Caco-2 (cell line): Measurements from ENCODE around the gene JAG1. TPM values are rescaled to one million over a fixed set of nuclear protein-coding genes. Genes with fewer than 3 reads are reported as not detected.

ENCODE experiments used
- BruUV-seq: library from RNA; stranded (reverse); fragments of 400-500 nt; replicated peaks from 2 replicates; lab custom pipeline; 2021; lab: Mats Ljungman, UMichigan
- CTCF ChIA-PET: fragments of 300-600 bp; sonication (Branson Sonifier 250); formaldehyde crosslinking; loops from one replicate; lab custom pipeline; 2022; ENCODE audit warnings: antibody characterized with exemption; lab: Charles Lee
- POLR2A ChIA-PET: fragments of 300-600 bp; sonication (Branson Sonifier 250); formaldehyde crosslinking; loops from one replicate; lab custom pipeline; 2022; ENCODE audit warnings: antibody characterized with exemption; lab: Charles Lee
- DNase-seq, 2 experiments: peaks; one replicate each; pipeline versions ENCODE4 v3.0.0 to v3.0.0-alpha.2; 2020 to 2022
- H3K27me3 ChIP-seq: replicated peaks from 2 replicates; pipeline ENCODE4 v1.6.0; 2011; ENCODE audit warnings: low read length; ENCODE audit not compliant: control insufficient read depth, insufficient read depth
- H3K36me3 ChIP-seq: 2 replicates; pipeline ENCODE4 v1.5.1; 2011; ENCODE audit warnings: low read length; ENCODE audit not compliant: control insufficient read depth, insufficient read depth
- H3K4me1 ChIP-seq: fragments of 250-450 bp; sonication (Bioruptor Pico); 2 replicates; pipeline ENCODE4 v1.5.1; 2020; ENCODE audit warnings: mild to moderate bottlenecking
- H3K4me3 ChIP-seq: 2 replicates; pipeline ENCODE4 v1.5.1; 2011; ENCODE audit warnings: low read depth, mild to moderate bottlenecking, control low read depth, low read length
- H3K9me3 ChIP-seq: fragments of 250-450 bp; sonication (Bioruptor Pico); 2 replicates; pipeline ENCODE4 v1.5.1; 2020; ENCODE audit warnings: mild to moderate bottlenecking, moderate library complexity
- H3K27ac Mint-ChIP-seq: one replicate; pipeline ENCODE4 v1.8.0; 2022; ENCODE audit warnings: mixed read lengths; ENCODE audit not compliant: unreplicated experiment
- H3K27me3 Mint-ChIP-seq: one replicate; pipeline ENCODE4 v1.8.0; 2022; ENCODE audit warnings: mixed read lengths; ENCODE audit not compliant: insufficient read depth, unreplicated experiment
- H3K36me3 Mint-ChIP-seq: one replicate; pipeline ENCODE4 v1.8.0; 2022; ENCODE audit warnings: mild to moderate bottlenecking, mixed read lengths; ENCODE audit not compliant: insufficient read depth, unreplicated experiment
- H3K4me1 Mint-ChIP-seq: one replicate; pipeline ENCODE4 v1.8.0; 2022; ENCODE audit warnings: low read depth, mixed read lengths; ENCODE audit not compliant: unreplicated experiment
- H3K4me3 Mint-ChIP-seq: one replicate; pipeline ENCODE4 v1.8.0; 2022; ENCODE audit warnings: mild to moderate bottlenecking, moderate library complexity, mixed read lengths; ENCODE audit not compliant: unreplicated experiment
- H3K9me3 Mint-ChIP-seq: one replicate; pipeline ENCODE4 v1.8.0; 2022; ENCODE audit warnings: mixed read lengths; ENCODE audit not compliant: unreplicated experiment
- intact Hi-C: fragments of 100-400 bp; cut with micrococcal nuclease; formaldehyde crosslinking; loops from one replicate; pipeline ENCODE4 v1.10.0; 2022; ENCODE audit not compliant: unreplicated experiment
- total RNA-seq: library from RNA; stranded (reverse); gene quantifications from 2 replicates; pipeline ENCODE4 v1.2.3, GENCODE V29; 2022
- TF ChIP-seq, protein P1 (sequence below), 2 experiments: fragments of 200-600 bp in 1 of 2; IDR thresholded peaks; 1 replicate in 1 of 2; 2 replicates in 1 of 2; pipeline versions ENCODE4 v1.5.1 to v1.8.0; 2011 to 2022; ENCODE audit warnings: antibody characterized with exemption in 1 of 2, control low read depth in 1 of 2, inconsistent platforms in 1 of 2, low read depth in 1 of 2, low read length in 1 of 2, mild to moderate bottlenecking in 1 of 2, moderate library complexity in 1 of 2; ENCODE audit not compliant: insufficient read depth in 1 of 2, severe bottlenecking in 1 of 2, unreplicated experiment in 1 of 2

The JAG1 gene
- total RNA-seq, 1 experiment from 2014 or later = 69.8 TPM

GRCh38 chr20:10682939-10683338 lies 9.1 kb upstream of the JAG1 start:
- DNase-seq = no peak
- POLR2A ChIA-PET = interaction anchor here (0.9 kb wide), 1 partner anchor 9 kb away, joined by 3 read pairs; the partner anchor contains the start of gene JAG1
- Mint-ChIP-seq H3K27ac (no peak overlapping the region), H3K27me3 (no peaks in the 10 kb centered on the region), H3K36me3 (no peaks in the 10 kb centered on the region), H3K4me3 (no peak overlapping the region), H3K4me1 (no peaks in the 10 kb centered on the region), H3K9me3 (no peaks in the 10 kb centered on the region)
- Histone ChIP-seq H3K4me3 (no peak overlapping the region), H3K36me3 (no peaks in the 10 kb centered on the region), H3K9me3 (no peaks in the 10 kb centered on the region), H3K4me1 (peaks cover 4% of the 10 kb centered on the region; the same call in 1 of the 2 replicates), H3K27me3 (no peaks in the 10 kb centered on the region)
- intact Hi-C loops = no loop called here
- CTCF ChIA-PET = no interaction called here
- no TSS peak for BruUV-seq
- TF ChIP-seq, protein P1, sequence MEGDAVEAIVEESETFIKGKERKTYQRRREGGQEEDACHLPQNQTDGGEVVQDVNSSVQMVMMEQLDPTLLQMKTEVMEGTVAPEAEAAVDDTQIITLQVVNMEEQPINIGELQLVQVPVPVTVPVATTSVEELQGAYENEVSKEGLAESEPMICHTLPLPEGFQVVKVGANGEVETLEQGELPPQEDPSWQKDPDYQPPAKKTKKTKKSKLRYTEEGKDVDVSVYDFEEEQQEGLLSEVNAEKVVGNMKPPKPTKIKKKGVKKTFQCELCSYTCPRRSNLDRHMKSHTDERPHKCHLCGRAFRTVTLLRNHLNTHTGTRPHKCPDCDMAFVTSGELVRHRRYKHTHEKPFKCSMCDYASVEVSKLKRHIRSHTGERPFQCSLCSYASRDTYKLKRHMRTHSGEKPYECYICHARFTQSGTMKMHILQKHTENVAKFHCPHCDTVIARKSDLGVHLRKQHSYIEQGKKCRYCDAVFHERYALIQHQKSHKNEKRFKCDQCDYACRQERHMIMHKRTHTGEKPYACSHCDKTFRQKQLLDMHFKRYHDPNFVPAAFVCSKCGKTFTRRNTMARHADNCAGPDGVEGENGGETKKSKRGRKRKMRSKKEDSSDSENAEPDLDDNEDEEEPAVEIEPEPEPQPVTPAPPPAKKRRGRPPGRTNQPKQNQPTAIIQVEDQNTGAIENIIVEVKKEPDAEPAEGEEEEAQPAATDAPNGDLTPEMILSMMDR (IDR thresholded peaks at IDR 0.05; ENCODE audit: insufficient read depth in 1 of 2, low read depth in 1 of 2, low read length in 1 of 2, severe bottlenecking in 1 of 2, unreplicated experiment in 1 of 2) = no peak

DNA sequence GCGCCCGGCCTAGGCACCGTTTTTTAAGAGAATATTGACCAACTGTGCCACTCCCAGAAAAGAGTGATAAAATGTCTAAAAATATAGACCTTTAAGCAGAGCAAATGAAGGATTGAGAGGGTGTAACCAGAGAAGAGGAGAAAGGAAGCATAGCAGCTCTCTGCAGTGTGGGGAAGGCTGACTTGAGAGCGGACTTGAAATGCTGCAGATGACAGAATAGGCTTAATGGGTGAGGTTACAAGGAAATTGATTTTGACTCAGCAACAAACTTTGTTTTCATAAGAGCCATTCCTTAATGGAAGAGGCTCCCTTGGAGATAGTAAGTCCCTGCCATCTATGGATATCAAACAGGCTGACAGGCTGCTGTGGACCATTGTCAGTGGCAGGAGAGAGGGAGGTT lies 7.7 kb upstream of the JAG1 start:
- no peak for DNase-seq
- H3K9me3 Mint-ChIP-seq = no peaks in the 10 kb centered on the region
- no peaks in the 10 kb centered on the region for H3K36me3 Mint-ChIP-seq
- Histone ChIP-seq H3K4me1 (peaks cover 4% of the 10 kb centered on the region; the same call in 1 of the 2 replicates), H3K27me3 (no peaks in the 10 kb centered on the region), H3K4me3 (no peak overlapping the region), H3K9me3 (no peaks in the 10 kb centered on the region), H3K36me3 (no peaks in the 10 kb centered on the region)
- no TSS peak for BruUV-seq
- H3K27ac Mint-ChIP-seq = no peak overlapping the region
- ChIA-PET CTCF (no interaction called here), POLR2A (no interaction called here)
- no peaks in the 10 kb centered on the region for H3K4me1 Mint-ChIP-seq
- intact Hi-C loops = no loop called here
- no peaks in the 10 kb centered on the region for H3K27me3 Mint-ChIP-seq
- H3K4me3 Mint-ChIP-seq = no peak overlapping the region
- TF ChIP-seq, protein P1 (IDR thresholded peaks at IDR 0.05; ENCODE audit: insufficient read depth in 1 of 2, low read depth in 1 of 2, low read length in 1 of 2, severe bottlenecking in 1 of 2, unreplicated experiment in 1 of 2) = no peak

DNA sequence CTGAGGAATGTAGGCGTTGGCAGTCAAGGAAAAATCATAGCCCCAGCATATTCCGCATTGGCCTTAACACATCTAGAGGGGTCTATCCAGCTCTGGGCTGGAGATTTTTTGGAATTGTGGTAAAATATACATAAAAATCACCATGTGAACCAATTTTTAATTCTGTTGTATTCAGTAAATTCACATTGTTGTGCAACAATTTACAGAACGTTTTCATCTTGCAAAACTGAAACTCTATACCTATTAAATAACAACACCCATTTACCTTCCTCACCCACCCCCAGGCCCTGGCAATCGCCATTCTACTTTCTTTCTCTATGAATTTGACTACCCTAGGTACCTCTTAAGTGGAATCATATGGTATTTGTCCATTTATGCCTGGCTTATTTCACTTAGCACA lies 6.8 kb upstream of the JAG1 start:
- no peak overlapping the region for H3K4me3 ChIP-seq
- Mint-ChIP-seq H3K36me3 (no peaks in the 10 kb centered on the region), H3K4me3 (no peak overlapping the region), H3K27me3 (no peaks in the 10 kb centered on the region), H3K9me3 (no peaks in the 10 kb centered on the region), H3K4me1 (no peaks in the 10 kb centered on the region), H3K27ac (no peak overlapping the region)
- ChIA-PET POLR2A (no interaction called here), CTCF (no interaction called here)
- no TSS peak for BruUV-seq
- H3K4me1 ChIP-seq = no peaks in the 10 kb centered on the region; the same call in 1 of the 2 replicates
- intact Hi-C loops = no loop called here
- no peaks in the 10 kb centered on the region for H3K27me3 ChIP-seq
- no peaks in the 10 kb centered on the region for H3K36me3 ChIP-seq
- TF ChIP-seq, protein P1 (IDR thresholded peaks at IDR 0.05; ENCODE audit: insufficient read depth in 1 of 2, low read depth in 1 of 2, low read length in 1 of 2, severe bottlenecking in 1 of 2, unreplicated experiment in 1 of 2) = no peak
- DNase-seq = no peak
- H3K9me3 ChIP-seq = no peaks in the 10 kb centered on the region
